ENCODE data around the gene THSD4. TPM values are rescaled to one million over a fixed set of nuclear protein-coding genes. Genes with fewer than 3 reads are reported as not detected.

THSD4 gene
- total RNA-seq, 2 donors from 2014 or later = 71.2 to 150 TPM

DNA sequence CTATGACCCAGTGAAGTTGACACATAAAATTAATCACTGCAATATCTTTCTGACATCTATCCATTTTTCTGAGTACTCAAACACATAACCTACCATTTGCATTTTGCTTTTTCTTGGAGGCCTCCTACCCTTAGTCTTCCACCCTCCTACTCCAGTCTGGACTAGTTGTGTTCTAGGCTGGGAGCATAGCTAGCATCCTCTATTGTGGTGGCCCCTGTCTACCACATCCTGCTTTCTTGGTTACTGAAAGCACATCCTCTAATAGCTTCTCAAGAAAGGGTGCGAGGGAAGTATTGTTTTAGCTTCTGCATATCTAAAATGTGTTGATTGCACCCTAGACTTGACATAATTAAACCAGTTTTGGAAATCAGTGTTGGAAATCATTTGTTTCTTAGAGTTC, 176.5 kb downstream of the THSD4 start:
- Histone ChIP-seq H3K4me3 (no peak overlapping the region), H3K27ac (peak overlapping the region; percentile 6 to 45), H3K27me3 (replicated peaks; ENCODE audit: insufficient read depth) (no peaks in the 10 kb centered on the region), H3K4me1 (ENCODE audit: control insufficient read depth in 1 of 2, low read depth in 2 of 2) (peaks cover 35 to 85% of the 10 kb centered on the region in 2 donors), H3K9me3 (no peaks in the 10 kb centered on the region), H3K36me3 (no peaks in the 10 kb centered on the region)
- DNase-seq (ENCODE audit: low spot score) (no peak), ATAC-seq (ENCODE audit: insufficient number of reproducible peaks, low FRiP score, low read depth) (no peak)
- TF ChIP-seq, protein P1, sequence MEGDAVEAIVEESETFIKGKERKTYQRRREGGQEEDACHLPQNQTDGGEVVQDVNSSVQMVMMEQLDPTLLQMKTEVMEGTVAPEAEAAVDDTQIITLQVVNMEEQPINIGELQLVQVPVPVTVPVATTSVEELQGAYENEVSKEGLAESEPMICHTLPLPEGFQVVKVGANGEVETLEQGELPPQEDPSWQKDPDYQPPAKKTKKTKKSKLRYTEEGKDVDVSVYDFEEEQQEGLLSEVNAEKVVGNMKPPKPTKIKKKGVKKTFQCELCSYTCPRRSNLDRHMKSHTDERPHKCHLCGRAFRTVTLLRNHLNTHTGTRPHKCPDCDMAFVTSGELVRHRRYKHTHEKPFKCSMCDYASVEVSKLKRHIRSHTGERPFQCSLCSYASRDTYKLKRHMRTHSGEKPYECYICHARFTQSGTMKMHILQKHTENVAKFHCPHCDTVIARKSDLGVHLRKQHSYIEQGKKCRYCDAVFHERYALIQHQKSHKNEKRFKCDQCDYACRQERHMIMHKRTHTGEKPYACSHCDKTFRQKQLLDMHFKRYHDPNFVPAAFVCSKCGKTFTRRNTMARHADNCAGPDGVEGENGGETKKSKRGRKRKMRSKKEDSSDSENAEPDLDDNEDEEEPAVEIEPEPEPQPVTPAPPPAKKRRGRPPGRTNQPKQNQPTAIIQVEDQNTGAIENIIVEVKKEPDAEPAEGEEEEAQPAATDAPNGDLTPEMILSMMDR (IDR thresholded peaks at IDR 0.05) = no peak

DNA sequence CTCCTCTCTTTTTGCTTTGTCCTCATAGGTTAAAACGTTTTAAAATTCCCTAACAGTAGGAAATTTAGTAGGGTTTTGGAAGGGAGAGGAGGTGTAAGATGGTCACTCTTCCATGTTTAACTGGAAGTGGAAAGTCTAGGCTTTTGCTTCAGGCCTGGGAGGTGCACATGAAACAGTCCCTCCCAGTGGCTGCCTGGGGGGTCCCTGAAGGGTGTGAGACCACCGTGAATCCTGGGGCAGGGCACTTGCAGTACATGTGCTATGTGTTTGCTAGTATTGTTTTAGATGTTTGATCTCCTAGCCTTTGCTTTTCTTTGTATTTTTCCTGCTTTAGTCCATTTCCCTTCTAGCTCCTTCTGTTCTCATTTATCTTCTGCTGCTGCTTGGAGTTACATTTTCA, 178.5 kb downstream of the THSD4 start:
- Histone ChIP-seq H3K4me1 (ENCODE audit: control insufficient read depth in 1 of 2, low read depth in 2 of 2) (peaks cover 22 to 65% of the 10 kb centered on the region in 2 donors), H3K27ac (peak overlapping the region; percentile 66 to 80), H3K36me3 (no peaks in the 10 kb centered on the region), H3K4me3 (no peak overlapping the region), H3K9me3 (no peaks in the 10 kb centered on the region), H3K27me3 (replicated peaks; ENCODE audit: insufficient read depth) (no peaks in the 10 kb centered on the region)
- ATAC-seq (ENCODE audit: insufficient number of reproducible peaks, low FRiP score, low read depth) (no peak), DNase-seq (ENCODE audit: low spot score) (no peak)
- TF ChIP-seq, protein P1 (IDR thresholded peaks at IDR 0.05) = no peak

DNA sequence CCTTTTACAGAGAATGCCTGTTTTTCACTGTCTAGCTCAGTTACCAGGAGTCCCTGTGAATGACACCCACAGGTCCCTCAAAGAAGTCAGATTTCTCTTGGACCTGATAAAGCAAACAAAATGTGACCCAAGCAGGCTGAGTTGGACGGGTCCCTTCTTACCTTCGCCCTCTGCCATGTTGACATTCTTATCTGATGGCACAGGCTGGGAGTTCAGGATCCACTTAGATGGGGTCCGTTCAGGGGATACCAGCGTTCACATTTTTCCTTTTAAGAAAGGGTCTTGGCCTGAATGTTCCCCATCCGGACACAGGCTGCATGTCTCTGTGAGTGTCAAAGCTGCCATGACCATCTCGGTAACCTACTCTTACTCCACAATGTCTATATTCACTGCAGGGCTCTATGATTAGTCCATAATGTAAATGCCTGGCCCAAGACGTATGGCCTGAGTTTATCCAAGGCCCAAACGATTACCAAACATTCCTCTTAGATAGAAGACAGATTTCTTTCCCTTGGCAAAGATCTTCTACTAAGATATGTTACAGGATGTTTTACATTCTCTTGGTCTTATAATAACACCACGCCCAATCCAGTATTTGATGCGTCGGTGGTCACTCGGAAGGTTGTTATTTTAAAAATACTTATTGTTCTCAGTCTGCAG, 179.1 kb downstream of the THSD4 start:
- Histone ChIP-seq H3K4me3 (no peak overlapping the region), H3K36me3 (no peaks in the 10 kb centered on the region), H3K4me1 (ENCODE audit: control insufficient read depth in 1 of 2, low read depth in 2 of 2) (peaks cover 22 to 59% of the 10 kb centered on the region in 2 donors), H3K27me3 (replicated peaks; ENCODE audit: insufficient read depth) (no peaks in the 10 kb centered on the region), H3K9me3 (no peaks in the 10 kb centered on the region), H3K27ac (peak overlapping the region; percentile 66 to 80)
- DNase-seq (ENCODE audit: low spot score) (no peak), ATAC-seq (ENCODE audit: insufficient number of reproducible peaks, low FRiP score, low read depth) (no peak)
- TF ChIP-seq, protein P1 (IDR thresholded peaks at IDR 0.05) = no peak

DNA sequence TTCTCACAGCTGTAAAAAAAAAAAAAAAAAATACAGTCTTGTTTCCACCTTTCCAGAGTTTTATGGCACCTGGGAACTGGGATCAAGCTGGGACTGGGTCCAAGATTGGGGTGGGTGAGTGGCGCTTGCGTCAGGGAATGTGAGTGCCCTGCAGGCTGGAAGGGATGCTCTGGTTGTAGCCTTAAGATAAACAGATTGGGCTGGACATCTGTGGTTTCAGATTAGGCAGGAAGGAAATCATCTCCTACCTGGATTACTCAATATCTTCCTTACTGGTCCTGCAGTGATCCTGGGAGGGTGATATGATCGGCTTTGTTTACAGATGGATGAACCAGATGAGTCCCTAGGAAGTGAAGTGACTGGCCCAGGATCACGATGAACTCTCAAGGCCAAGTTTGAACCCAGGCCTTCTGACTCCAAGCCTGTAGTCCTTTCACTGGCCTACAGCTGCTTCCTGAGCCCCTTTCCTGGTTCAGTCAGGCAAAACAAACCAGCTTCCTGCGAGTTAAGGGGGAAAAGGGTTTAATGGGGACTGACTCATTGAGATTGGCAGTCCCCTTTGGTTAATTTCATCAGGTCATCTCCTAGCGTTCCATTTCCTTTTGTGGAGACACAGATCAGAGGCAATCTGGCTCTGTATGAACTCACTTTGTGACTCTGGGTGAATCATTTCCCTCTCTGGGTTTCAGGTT, 179.8 kb downstream of the THSD4 start:
- peaks cover 22 to 52% of the 10 kb centered on the region in 2 donors for H3K4me1 ChIP-seq (ENCODE audit: control insufficient read depth in 1 of 2, low read depth in 2 of 2)
- H3K4me3 ChIP-seq = no peak overlapping the region
- peak overlapping the region; percentile 66 to 80 for H3K27ac ChIP-seq
- DNase-seq (ENCODE audit: low spot score) = no peak
- H3K36me3 ChIP-seq = no peaks in the 10 kb centered on the region
- H3K9me3 ChIP-seq = no peaks in the 10 kb centered on the region
- TF ChIP-seq, protein P1 (IDR thresholded peaks at IDR 0.05) = no peak
- peak; percentile 80 for ATAC-seq (ENCODE audit: insufficient number of reproducible peaks, low FRiP score, low read depth)
- H3K27me3 ChIP-seq (replicated peaks; ENCODE audit: insufficient read depth) = no peaks in the 10 kb centered on the region

GRCh38 chr15:71295603-71296314, 180.5 kb downstream of the THSD4 start:
- Histone ChIP-seq H3K27me3 (replicated peaks; ENCODE audit: insufficient read depth) (no peaks in the 10 kb centered on the region), H3K4me3 (no peak overlapping the region), H3K27ac (peak overlapping the region; percentile 66 to 80), H3K36me3 (no peaks in the 10 kb centered on the region), H3K4me1 (ENCODE audit: control insufficient read depth in 1 of 2, low read depth in 2 of 2) (peaks cover 21 to 52% of the 10 kb centered on the region in 2 donors), H3K9me3 (no peaks in the 10 kb centered on the region)
- ATAC-seq (ENCODE audit: insufficient number of reproducible peaks, low FRiP score, low read depth) (no peak), DNase-seq (ENCODE audit: low spot score) (no peak)
- TF ChIP-seq, protein P1 (IDR thresholded peaks at IDR 0.05) = no peak

All from thoracic aorta (tissue), 2 donors.